ENCODE results near the gene EXOC4. TPM values are rescaled to one million over a fixed set of nuclear protein-coding genes. Genes with fewer than 3 reads are reported as not detected.

EXOC4 gene
- total RNA-seq, 1 experiment from 2014 or later, result 75.8 TPM

GRCh38 chr7:133509822-133510221 is 256.9 kb downstream of the EXOC4 start:
- peaks cover 8 to 13% of the 10 kb centered on the region in 2 experiments for H3K4me1 Mint-ChIP-seq
- Histone ChIP-seq H4K20me1 (ENCODE audit: control insufficient read depth, insufficient read depth, insufficient read length) (no peaks in the 10 kb centered on the region), H3K9me3 (ENCODE audit: control insufficient read depth, low read depth, low read length) (no peaks in the 10 kb centered on the region), H3T11ph (ENCODE audit: low read length) (no peak overlapping the region), H3K23me2 (ENCODE audit: insufficient read length, low read depth, low read length, poor library complexity, severe bottlenecking) (no peaks in the 10 kb centered on the region), H2BK20ac (ENCODE audit: low read depth, low read length, poor library complexity, severe bottlenecking) (no peak overlapping the region), H3K4me2 (ENCODE audit: insufficient read depth, insufficient read length, low read length) (no peak overlapping the region), H2AK5ac (ENCODE audit: insufficient read length, low read length) (no peak overlapping the region), H3K27me3 (ENCODE audit: insufficient read depth, low read length) (no peaks in the 10 kb centered on the region), H3K4me1 (ENCODE audit: insufficient read depth, low read length) (peaks cover 2% of the 10 kb centered on the region; the same call in 1 of the 2 replicates), H4K8ac (replicated peaks; ENCODE audit: insufficient read length, low read depth, low read length) (no peak overlapping the region), H3K27ac (ENCODE audit: insufficient read length, low read depth, low read length) (no peak overlapping the region), H2AFZ (ENCODE audit: low read length) (no peak overlapping the region), H3K23ac (ENCODE audit: insufficient read length, low read depth, low read length) (no peak overlapping the region), H2BK12ac (ENCODE audit: insufficient read length, low read depth, low read length) (no peak overlapping the region), H3K18ac (ENCODE audit: insufficient read length, low read depth, low read length) (no peak overlapping the region), H2BK5ac (ENCODE audit: insufficient read length, low read length) (no peak overlapping the region), H2BK120ac (ENCODE audit: low read depth, low read length, poor library complexity, severe bottlenecking) (no peak overlapping the region), H4K5ac (ENCODE audit: insufficient read length, low read depth, low read length) (no peak overlapping the region), H3K79me1 (ENCODE audit: insufficient read depth, low read depth, low read length, poor library complexity, severe bottlenecking) (no peaks in the 10 kb centered on the region), H4K91ac (ENCODE audit: insufficient read length, low read depth, low read length) (no peak overlapping the region), H3K14ac (ENCODE audit: insufficient read depth, low read length) (no peak overlapping the region), H3K79me2 (ENCODE audit: insufficient read depth, low read length) (no peaks in the 10 kb centered on the region), H3K9ac (ENCODE audit: extremely low read depth, insufficient read length, low read length) (no peak overlapping the region), H3K56ac (ENCODE audit: insufficient read length, low read depth, low read length) (no peak overlapping the region), H2BK15ac (ENCODE audit: low read depth, low read length) (no peak overlapping the region), H3K4ac (ENCODE audit: low read depth, low read length) (no peak overlapping the region)
- H3K27me3 Mint-ChIP-seq (ENCODE audit: low read depth), result no peaks in the 10 kb centered on the region
- no peaks in the 10 kb centered on the region; a peak in 1 of 5 replicates for H3K9me3 Mint-ChIP-seq
- DNase-seq, result no peak
- no peak overlapping the region for H3K27ac Mint-ChIP-seq
- TF ChIP-seq CTCF (conservative IDR thresholded peaks at IDR 0.05), result no peak
- no peaks in the 10 kb centered on the region for H3K36me3 Mint-ChIP-seq (ENCODE audit: insufficient read depth in 1 of 3, low read depth in 3 of 3)
- no peak overlapping the region for H3K4me3 Mint-ChIP-seq
- no CpG with 5 or more reads among the region's 5 CpGs for WGBS (ENCODE audit: extremely low coverage, insufficient read length, low lambda C conversion rate)
